NCI-H345 treated with DMSO at 0.1 percent for 48 hours (cell line): Measurements from ENCODE around the gene NECTIN1.

Experiments
- DNase-seq: peaks from one replicate; lab custom pipeline; 2025; ENCODE audit not compliant: unreplicated experiment; lab: John Stamatoyannopoulos, UW

NECTIN1 gene

GRCh38 chr11:119592642-119593041, 136.4 kb downstream of the NECTIN1 start:
- no peak for DNase-seq

DNA sequence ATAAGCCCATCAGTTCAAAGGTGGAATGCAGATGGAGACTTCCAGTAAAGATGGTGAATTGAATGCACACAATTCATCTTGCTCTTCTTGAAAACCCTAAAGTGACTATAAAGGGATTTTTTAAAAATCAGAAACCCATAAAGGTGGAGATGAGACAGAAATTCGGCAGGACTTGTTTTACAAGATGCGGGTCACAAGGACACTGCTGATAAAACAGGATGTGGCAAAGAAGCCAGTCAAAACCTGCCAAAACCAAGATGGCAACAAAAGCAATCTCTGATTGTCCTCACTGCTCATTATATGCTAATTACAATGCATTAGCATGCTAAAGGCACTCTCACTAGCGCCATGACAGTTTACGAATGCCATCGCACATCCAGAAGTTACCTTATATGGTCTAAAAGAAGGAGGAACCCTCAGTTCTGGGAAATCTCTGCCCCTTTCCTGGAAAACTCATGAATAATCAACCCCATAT, 137.1 kb downstream of the NECTIN1 start:
- no peak for DNase-seq

GRCh38 chr11:119590651-119591351, 138.2 kb downstream of the NECTIN1 start:
- DNase-seq, result no peak

DNA sequence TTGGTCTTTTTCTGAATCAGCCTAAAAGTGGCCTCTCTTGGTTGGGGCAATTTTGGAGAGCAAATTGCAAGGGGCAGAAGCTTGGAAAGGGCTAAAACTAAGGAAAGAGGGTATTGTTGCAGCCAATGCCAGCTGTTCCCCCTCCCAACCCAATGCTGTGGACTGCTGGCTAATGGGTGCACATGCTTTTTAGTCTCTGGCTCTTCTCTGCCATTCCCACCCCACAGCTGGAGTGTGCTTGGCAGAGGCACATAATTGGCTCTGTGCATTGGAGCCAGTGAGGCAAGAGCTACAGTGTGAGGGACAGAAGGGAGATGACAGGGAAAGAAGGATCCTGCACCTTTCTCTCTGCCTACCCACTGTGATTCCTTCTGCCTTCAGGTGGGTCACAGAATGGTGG, 140.0 kb downstream of the NECTIN1 start:
- DNase-seq, result no peak
